ENCODE measurements around the gene FANCB. TPM values are rescaled to one million over a fixed set of nuclear protein-coding genes. Genes with fewer than 3 reads are reported as not detected.

FANCB gene
- 0.49 and 1.3 TPM in 2 replicates for total RNA-seq
- 1.7 TPM in 1 of 2 replicates, not detected in the other for polyA plus RNA-seq

- no peaks in the 10 kb centered on the region for H3K4me1 ChIP-seq (ENCODE audit: low read depth)
- peak within 1 kb of the TSS; percentile 72 for H3K27ac ChIP-seq
- TF ChIP-seq CTCF (IDR thresholded peaks at IDR 0.05; ENCODE audit: low read depth, low read length) = no peak
- peak; percentile 93 to 96 for DNase-seq (ENCODE audit: low read depth in 1 of 2, low spot score in 1 of 2)
- H3K9me3 ChIP-seq (ENCODE audit: low read depth) = no peaks in the 10 kb centered on the region
- H3K36me3 ChIP-seq = no peaks in the 10 kb centered on the region
- peak within 1 kb of the TSS; percentile 60 for H3K4me3 ChIP-seq
- no peaks in the 10 kb centered on the region for H3K27me3 ChIP-seq
Observed at GRCh38 chrX:14872851-14873675, at the start of gene FANCB, which contains the start of gene MOSPD2. TSS of gene FANCB (minus strand) at chrX:14873069. CDS start at chrX:14865510, 7,559 bp downstream. TSS of gene MOSPD2 (plus strand) at chrX:14873421. CDS start at chrX:14873529, 108 bp downstream.

- no peak for TF ChIP-seq CTCF (IDR thresholded peaks at IDR 0.05; ENCODE audit: low read depth, low read length)
- Histone ChIP-seq H3K27me3 (no peaks in the 10 kb centered on the region), H3K27ac (peak overlapping the region; percentile 2), H3K36me3 (no peaks in the 10 kb centered on the region), H3K4me1 (ENCODE audit: low read depth) (peaks cover 4% of the 10 kb centered on the region), H3K9me3 (ENCODE audit: low read depth) (no peaks in the 10 kb centered on the region), H3K4me3 (no peak overlapping the region)
- peak; percentile 0 to 65 for DNase-seq (ENCODE audit: low read depth in 1 of 2, low spot score in 1 of 2)
Observed at GRCh38 chrX:14922437-14922836, 49.6 kb upstream of the FANCB start.

- no peak for TF ChIP-seq CTCF (IDR thresholded peaks at IDR 0.05; ENCODE audit: low read depth, low read length)
Observed at GRCh38 chrX:14920196-14920595, 47.3 kb upstream of the FANCB start.

DNA sequence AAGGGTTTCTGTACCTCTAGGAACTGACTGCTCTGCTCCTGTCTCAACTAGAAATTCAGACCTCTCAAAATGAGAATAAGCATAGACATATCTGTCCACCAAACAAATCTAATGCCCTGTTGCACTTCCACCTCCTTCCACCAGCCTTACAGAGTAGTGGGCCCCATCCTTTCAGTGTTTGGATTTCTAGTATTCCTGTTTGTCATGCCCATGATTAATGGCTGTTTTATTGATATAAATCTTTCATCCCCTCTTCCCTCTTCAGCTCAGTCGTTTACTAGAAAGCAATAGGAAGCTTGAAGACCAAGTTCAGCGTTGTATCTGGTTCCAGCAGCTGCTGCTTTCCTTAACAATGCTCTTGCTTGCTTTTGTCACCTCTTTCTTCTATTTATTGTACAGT is 46.5 kb upstream of the FANCB start:
- H3K4me1 ChIP-seq (ENCODE audit: low read depth) = peaks cover 4% of the 10 kb centered on the region

More at GRCh38 chrX:14920196-14920595, 47.3 kb upstream of the FANCB start:
- Histone ChIP-seq H3K36me3 (no peaks in the 10 kb centered on the region), H3K27ac (no peak overlapping the region), H3K9me3 (ENCODE audit: low read depth) (no peaks in the 10 kb centered on the region), H3K4me1 (ENCODE audit: low read depth) (peaks cover 4% of the 10 kb centered on the region), H3K27me3 (no peaks in the 10 kb centered on the region), H3K4me3 (no peak overlapping the region)
- DNase-seq (ENCODE audit: low read depth in 1 of 2, low spot score in 1 of 2) = no peak

More for the DNA sequence above, 46.5 kb upstream of the FANCB start:
- H3K9me3 ChIP-seq (ENCODE audit: low read depth) = no peaks in the 10 kb centered on the region
- H3K36me3 ChIP-seq = no peaks in the 10 kb centered on the region
- no peak overlapping the region for H3K4me3 ChIP-seq
- TF ChIP-seq CTCF (IDR thresholded peaks at IDR 0.05; ENCODE audit: low read depth, low read length) = no peak
- DNase-seq (ENCODE audit: low read depth in 1 of 2, low spot score in 1 of 2) = no peak
- H3K27ac ChIP-seq = no peak overlapping the region
- H3K27me3 ChIP-seq = no peaks in the 10 kb centered on the region
